ENCODE data around the gene HELZ. TPM values are rescaled to one million over a fixed set of nuclear protein-coding genes. Genes with fewer than 3 reads are reported as not detected.

Gene HELZ
- total RNA-seq, 1 donor: 89.8 TPM

DNA sequence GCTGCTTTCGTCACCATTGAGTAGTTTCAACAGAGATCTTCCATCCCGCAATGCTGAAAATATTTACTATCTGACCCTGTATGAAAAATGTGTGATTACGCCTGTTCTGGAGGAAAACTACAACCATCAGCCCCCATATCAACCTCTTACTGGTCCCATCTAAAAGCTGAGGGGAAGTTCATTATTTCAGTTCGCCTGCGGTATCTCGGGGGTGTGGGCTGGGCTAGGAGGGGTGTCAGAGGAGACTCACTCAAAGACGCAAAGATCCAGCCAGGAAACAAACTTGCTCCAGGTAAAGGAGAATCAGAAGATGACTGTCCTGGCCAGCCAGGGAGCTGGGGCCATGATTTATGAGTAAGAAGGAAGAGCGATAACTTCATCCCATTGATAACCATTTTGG, 187.0 kb downstream of the HELZ start:
- H3K4me3 ChIP-seq (ENCODE audit: low read depth, low read length): no peak overlapping the region
- DNase-seq (ENCODE audit: low read depth): no peak
- TF ChIP-seq, protein P1, sequence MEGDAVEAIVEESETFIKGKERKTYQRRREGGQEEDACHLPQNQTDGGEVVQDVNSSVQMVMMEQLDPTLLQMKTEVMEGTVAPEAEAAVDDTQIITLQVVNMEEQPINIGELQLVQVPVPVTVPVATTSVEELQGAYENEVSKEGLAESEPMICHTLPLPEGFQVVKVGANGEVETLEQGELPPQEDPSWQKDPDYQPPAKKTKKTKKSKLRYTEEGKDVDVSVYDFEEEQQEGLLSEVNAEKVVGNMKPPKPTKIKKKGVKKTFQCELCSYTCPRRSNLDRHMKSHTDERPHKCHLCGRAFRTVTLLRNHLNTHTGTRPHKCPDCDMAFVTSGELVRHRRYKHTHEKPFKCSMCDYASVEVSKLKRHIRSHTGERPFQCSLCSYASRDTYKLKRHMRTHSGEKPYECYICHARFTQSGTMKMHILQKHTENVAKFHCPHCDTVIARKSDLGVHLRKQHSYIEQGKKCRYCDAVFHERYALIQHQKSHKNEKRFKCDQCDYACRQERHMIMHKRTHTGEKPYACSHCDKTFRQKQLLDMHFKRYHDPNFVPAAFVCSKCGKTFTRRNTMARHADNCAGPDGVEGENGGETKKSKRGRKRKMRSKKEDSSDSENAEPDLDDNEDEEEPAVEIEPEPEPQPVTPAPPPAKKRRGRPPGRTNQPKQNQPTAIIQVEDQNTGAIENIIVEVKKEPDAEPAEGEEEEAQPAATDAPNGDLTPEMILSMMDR (IDR thresholded peaks at IDR 0.05; ENCODE audit: insufficient read depth, low read depth, low read length): no peak

DNA sequence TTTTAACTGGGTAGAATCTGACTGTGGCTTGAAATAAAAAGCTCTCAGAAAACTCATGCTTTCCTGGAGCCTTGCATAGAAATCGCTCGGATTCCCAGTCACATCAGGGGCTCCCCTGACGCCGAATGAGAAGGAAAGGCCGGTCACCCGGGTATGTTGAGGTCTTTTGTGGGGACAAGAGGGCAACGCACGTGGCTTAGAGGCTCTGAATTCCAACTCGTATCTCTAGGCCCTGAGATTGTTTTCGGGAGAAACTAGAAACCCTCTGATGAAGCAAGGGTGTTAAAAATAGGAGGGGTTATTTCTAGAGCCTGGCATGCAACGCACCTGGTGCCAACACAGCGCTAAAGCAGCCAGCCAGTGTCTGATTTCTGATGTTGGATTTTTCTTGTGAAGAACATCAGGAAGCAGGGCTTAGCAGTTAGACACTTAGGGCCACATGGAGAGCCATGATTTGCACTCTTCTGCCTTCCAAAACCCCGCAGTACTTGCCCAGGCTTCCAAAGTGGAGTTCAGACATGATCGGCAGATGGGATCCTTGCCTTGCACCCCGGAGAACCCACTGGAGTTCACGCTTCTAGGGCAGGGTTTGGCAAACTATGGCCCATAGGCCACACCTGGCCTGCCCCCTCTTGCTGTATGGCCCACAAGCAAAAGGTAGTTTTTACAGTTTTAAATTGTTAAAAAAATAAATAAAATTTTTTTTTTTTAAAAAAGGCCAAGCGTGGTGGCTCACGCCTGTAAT, 188.1 kb downstream of the HELZ start:
- TF ChIP-seq, protein P1 (IDR thresholded peaks at IDR 0.05; ENCODE audit: insufficient read depth, low read depth, low read length): no peak
- no peak for DNase-seq (ENCODE audit: low read depth)
- H3K4me3 ChIP-seq (ENCODE audit: low read depth, low read length): no peak overlapping the region

DNA sequence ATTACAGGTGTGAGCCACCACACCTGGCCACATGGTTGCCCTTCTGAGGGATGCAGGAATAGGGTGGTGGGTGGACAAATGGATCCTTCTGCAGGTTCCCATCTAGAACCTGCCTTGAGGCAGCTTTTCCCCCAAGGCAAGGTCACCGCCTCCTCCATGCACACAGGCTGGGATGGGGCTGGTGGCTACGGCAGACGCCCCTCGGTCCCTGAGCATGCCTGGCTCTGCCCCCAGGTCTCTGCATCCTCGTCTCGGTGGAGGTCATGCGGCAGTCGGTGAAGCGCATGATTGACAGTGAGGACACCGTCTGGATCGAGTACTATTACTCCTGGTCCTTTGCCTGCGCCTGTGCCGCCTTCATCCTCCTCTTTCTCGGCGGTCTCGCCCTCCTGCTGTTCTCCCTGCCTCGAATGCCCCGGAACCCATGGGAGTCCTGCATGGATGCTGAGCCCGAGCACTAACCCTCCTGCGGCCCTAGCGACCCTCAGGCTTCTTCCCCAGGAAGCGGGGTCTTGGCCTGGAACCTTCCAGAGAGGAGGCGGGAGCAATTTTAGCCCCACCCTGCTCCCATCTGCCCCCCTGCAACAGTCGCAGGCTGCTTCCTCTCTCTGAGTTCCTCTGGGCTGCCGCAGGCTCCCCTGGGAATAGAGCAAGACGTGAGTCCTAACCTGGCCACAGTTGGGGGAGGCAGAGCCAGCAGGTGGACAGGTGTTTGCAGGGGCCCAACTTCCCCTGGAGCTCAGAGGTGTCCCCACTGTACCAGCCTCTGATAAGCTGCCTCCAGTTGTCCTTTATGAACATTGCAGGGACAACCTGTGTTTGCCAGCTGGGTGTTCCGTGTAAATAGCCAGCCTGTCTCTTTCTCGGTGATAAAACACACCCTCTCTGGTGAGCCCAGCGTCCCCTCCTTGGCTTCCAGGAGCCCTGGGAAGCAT, 188.9 kb downstream of the HELZ start:
- no peak for DNase-seq (ENCODE audit: low read depth)
- TF ChIP-seq, protein P1 (IDR thresholded peaks at IDR 0.05; ENCODE audit: insufficient read depth, low read depth, low read length): no peak
- H3K4me3 ChIP-seq (ENCODE audit: low read depth, low read length): no peak overlapping the region

DNA sequence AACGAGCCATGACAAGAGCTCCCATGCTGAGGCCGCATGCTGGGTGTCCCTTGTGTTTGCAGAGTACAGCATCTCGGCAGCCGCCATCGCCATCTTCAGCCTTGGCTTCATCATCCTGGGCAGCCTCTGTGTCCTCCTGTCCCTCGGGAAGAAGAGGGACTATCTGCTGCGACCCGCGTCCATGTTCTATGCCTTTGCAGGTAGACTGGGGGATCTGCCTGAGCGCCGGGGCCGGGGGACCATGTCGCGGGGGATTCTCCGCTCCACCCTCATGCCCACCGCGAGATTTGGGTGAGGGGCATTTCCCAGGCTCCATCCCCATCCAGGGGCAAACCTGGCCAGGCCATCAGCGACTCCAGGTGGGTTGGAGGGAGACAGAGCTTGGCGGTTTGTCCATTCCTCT, 190.0 kb downstream of the HELZ start:
- TF ChIP-seq, protein P1 (IDR thresholded peaks at IDR 0.05; ENCODE audit: insufficient read depth, low read depth, low read length): no peak
- H3K4me3 ChIP-seq (ENCODE audit: low read depth, low read length): no peak overlapping the region
- DNase-seq (ENCODE audit: low read depth): no peak

DNA sequence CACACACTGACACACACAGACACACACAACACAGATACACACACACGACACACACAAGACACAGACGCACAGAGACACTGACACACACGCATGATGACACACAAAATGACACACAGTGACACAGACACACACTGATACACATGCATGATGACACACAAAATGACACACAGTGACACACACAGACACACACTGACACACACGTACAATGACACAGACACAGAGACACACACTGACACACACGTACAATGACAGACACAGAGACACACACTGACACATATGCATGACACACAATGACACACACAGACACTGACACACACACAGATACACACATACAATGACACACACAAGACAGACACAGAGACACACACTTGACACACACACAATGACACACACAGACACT, 190.4 kb downstream of the HELZ start:
- TF ChIP-seq, protein P1 (IDR thresholded peaks at IDR 0.05; ENCODE audit: insufficient read depth, low read depth, low read length): no peak
- no peak overlapping the region for H3K4me3 ChIP-seq (ENCODE audit: low read depth, low read length)
- DNase-seq (ENCODE audit: low read depth): no peak

DNA sequence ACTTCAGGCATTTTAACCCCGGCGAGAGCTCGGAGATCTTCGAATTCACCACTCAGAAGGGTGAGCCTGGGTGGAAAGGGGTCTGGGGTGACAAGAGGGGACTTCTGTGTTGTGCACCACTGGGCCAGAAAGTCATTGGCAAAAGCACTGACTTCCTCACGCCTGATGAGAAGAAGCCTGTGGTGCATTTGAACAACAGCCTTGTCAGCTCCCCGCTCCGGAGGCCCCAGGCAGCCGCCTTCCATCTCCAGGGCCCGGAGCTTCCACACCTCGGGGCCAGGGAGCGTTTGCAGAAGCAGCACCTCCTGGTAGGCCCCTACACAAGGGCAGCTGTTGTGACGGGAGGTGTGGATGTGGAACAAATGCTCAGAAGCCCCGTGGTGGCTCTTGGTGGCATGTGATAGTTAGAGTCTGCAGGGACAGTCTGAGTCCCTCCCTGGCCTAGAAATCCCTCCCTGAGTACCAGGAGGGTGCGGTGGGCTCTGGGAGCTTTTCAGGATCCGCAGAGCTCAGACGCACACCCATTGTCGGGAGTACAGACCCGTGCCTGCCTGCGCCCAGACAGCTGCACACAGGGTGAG, 190.9 kb downstream of the HELZ start:
- no peak overlapping the region for H3K4me3 ChIP-seq (ENCODE audit: low read depth, low read length)
- no peak for DNase-seq (ENCODE audit: low read depth)
- TF ChIP-seq, protein P1 (IDR thresholded peaks at IDR 0.05; ENCODE audit: insufficient read depth, low read depth, low read length): no peak

Measured in fibroblast of villous mesenchyme (primary cell).